ENCODE data around the gene ZBTB14.
A peak's percentile ranks its signal among the peaks of the same experiment; 100 is the strongest.

The ZBTB14 gene

GRCh38 chr18:5295231-5295920, at the start of gene ZBTB14:
Gene ZBTB14, minus strand, starts transcription at chr18:5295726. Its CDS starts 2,480 bp downstream, at chr18:5293246.
- DNase-seq: peak; percentile 47

- DNase-seq: no peak
Measured at GRCh38 chr18:5339202-5339834, 43.8 kb upstream of the ZBTB14 start.

GRCh38 chr18:5334456-5335075, 39.0 kb upstream of the ZBTB14 start:
- no peak for DNase-seq

- DNase-seq: no peak
Measured at GRCh38 chr18:5318061-5318700, 22.7 kb upstream of the ZBTB14 start.

- no peak for DNase-seq
Measured at GRCh38 chr18:5317186-5317585, 21.7 kb upstream of the ZBTB14 start.

- no peak for DNase-seq
Measured at GRCh38 chr18:5315838-5316237, 20.3 kb upstream of the ZBTB14 start.

GRCh38 chr18:5311301-5311989, 15.9 kb upstream of the ZBTB14 start:
- no peak for DNase-seq

- no peak for DNase-seq
Measured at GRCh38 chr18:5309888-5310470, 14.5 kb upstream of the ZBTB14 start.

GRCh38 chr18:5305835-5306234, 10.3 kb upstream of the ZBTB14 start:
- DNase-seq: no peak

GRCh38 chr18:5304232-5304631, 8.7 kb upstream of the ZBTB14 start:
- no peak for DNase-seq

- DNase-seq: no peak
Measured at GRCh38 chr18:5303636-5304035, 8.1 kb upstream of the ZBTB14 start.

GRCh38 chr18:5302606-5303005, 7.1 kb upstream of the ZBTB14 start:
- no peak for DNase-seq

GRCh38 chr18:5300476-5301010, 5.0 kb upstream of the ZBTB14 start:
- no peak for DNase-seq

- DNase-seq: no peak
Measured at GRCh38 chr18:5298156-5298852, 2.8 kb upstream of the ZBTB14 start.

GRCh38 chr18:5297597-5297996, 2.1 kb upstream of the ZBTB14 start:
- no peak for DNase-seq

- peak; percentile 82 for DNase-seq
Measured at GRCh38 chr18:5296706-5297320, 1.3 kb upstream of the ZBTB14 start.

- peak; percentile 95 for DNase-seq
Measured at GRCh38 chr18:5295981-5296705, 617 bp upstream of the ZBTB14 start.

GRCh38 chr18:5294457-5295230, 882 bp downstream of the ZBTB14 start:
- DNase-seq: peak; percentile 66

- DNase-seq: peak; percentile 2
Measured at GRCh38 chr18:5294113-5294456, 1.4 kb downstream of the ZBTB14 start.

- DNase-seq: no peak
Measured at GRCh38 chr18:5288517-5288935, 7.0 kb downstream of the ZBTB14 start.
